K562 (cell line): Measurements from ENCODE around the gene PIK3CA.

Experiments
- CCAR2 ChIP-seq: fragments of 200-400 bp; formaldehyde crosslinking; IDR thresholded peaks from 2 replicates; pipeline ENCODE4 v1.6.1; 2017; ENCODE audit warnings: mild to moderate bottlenecking, low read depth, low read length
- HDAC2 ChIP-seq: fragments of 450-650 bp; IDR thresholded peaks from 2 replicates; pipeline ENCODE4 v1.6.1; 2016; ENCODE audit warnings: mild to moderate bottlenecking
- HIVEP1 ChIP-seq: fragments of 250-450 bp; sonication (Bioruptor Pico); IDR thresholded peaks from 2 replicates; pipeline ENCODE4 v1.4.0; 2020; ENCODE audit warnings: mild to moderate bottlenecking
- YY1 ChIP-seq, 3 experiments: IDR thresholded peaks; 2 replicates each; pipeline ENCODE4 v1.6.1; 2011; ENCODE audit warnings: low read length in 2 of 3, mild to moderate bottlenecking in 2 of 3, moderate library complexity in 2 of 3, borderline replicate concordance in 1 of 3, control low read depth in 1 of 3, low read depth in 1 of 3; ENCODE audit not compliant: insufficient read depth in 3 of 3, insufficient replicate concordance in 2 of 3, control insufficient read depth in 1 of 3, insufficient read length in 1 of 3; ENCODE audit errors: extremely low read depth in 1 of 3
- TF ChIP-seq, protein P1 (sequence below): fragments of 150-350 bp; IDR thresholded peaks from 2 replicates; pipeline ENCODE4 v1.6.1; 2014; ENCODE audit warnings: low read depth, mild to moderate bottlenecking, low read length, borderline replicate concordance
- TF ChIP-seq, protein P2 (sequence below): IDR thresholded peaks from 3 replicates; pipeline ENCODE4 v1.6.1; 2011; ENCODE audit warnings: borderline replicate concordance, mild to moderate bottlenecking; ENCODE audit not compliant: insufficient read length, insufficient read depth
- TF ChIP-seq, protein P3 (sequence below): fragments of 450-650 bp; IDR thresholded peaks from 2 replicates; pipeline ENCODE4 v1.7.0; 2016; ENCODE audit warnings: borderline replicate concordance

DNA sequence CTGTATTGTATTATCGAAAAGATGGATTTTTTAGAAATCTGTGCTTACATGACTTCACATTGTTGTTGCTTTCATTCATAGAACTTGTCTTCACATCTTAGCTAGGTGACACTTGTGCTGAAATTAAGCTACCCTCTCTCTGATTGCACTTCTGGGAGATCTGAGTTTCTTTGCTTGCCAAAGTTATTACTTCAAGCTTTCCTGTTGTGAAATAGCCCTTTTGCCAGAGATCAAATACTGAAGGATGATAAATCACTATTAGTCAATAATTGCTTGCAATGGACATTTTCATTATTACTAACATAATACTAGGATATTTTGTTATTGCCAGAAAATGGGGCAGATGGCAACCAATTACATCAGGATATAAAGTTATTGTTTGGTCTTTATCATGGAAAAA lies 34.7 kb downstream of the PIK3CA start:
- TF ChIP-seq, protein P1, sequence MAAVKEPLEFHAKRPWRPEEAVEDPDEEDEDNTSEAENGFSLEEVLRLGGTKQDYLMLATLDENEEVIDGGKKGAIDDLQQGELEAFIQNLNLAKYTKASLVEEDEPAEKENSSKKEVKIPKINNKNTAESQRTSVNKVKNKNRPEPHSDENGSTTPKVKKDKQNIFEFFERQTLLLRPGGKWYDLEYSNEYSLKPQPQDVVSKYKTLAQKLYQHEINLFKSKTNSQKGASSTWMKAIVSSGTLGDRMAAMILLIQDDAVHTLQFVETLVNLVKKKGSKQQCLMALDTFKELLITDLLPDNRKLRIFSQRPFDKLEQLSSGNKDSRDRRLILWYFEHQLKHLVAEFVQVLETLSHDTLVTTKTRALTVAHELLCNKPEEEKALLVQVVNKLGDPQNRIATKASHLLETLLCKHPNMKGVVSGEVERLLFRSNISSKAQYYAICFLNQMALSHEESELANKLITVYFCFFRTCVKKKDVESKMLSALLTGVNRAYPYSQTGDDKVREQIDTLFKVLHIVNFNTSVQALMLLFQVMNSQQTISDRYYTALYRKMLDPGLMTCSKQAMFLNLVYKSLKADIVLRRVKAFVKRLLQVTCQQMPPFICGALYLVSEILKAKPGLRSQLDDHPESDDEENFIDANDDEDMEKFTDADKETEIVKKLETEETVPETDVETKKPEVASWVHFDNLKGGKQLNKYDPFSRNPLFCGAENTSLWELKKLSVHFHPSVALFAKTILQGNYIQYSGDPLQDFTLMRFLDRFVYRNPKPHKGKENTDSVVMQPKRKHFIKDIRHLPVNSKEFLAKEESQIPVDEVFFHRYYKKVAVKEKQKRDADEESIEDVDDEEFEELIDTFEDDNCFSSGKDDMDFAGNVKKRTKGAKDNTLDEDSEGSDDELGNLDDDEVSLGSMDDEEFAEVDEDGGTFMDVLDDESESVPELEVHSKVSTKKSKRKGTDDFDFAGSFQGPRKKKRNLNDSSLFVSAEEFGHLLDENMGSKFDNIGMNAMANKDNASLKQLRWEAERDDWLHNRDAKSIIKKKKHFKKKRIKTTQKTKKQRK = no peak
- TF ChIP-seq CCAR2 (no peak), HDAC2 (no peak), HIVEP1 (CRISPR knock-in tag) (no peak), YY1 (IDR thresholded peaks at IDR 0.05; ENCODE audit: borderline replicate concordance in 1 of 3, control insufficient read depth in 1 of 3, extremely low read depth in 1 of 3, insufficient read depth in 3 of 3, insufficient read length in 1 of 3, insufficient replicate concordance in 2 of 3, low read depth in 1 of 3, low read length in 2 of 3) (no peak)
- TF ChIP-seq, protein P2, sequence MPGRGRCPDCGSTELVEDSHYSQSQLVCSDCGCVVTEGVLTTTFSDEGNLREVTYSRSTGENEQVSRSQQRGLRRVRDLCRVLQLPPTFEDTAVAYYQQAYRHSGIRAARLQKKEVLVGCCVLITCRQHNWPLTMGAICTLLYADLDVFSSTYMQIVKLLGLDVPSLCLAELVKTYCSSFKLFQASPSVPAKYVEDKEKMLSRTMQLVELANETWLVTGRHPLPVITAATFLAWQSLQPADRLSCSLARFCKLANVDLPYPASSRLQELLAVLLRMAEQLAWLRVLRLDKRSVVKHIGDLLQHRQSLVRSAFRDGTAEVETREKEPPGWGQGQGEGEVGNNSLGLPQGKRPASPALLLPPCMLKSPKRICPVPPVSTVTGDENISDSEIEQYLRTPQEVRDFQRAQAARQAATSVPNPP = no peak
- TF ChIP-seq, protein P3, sequence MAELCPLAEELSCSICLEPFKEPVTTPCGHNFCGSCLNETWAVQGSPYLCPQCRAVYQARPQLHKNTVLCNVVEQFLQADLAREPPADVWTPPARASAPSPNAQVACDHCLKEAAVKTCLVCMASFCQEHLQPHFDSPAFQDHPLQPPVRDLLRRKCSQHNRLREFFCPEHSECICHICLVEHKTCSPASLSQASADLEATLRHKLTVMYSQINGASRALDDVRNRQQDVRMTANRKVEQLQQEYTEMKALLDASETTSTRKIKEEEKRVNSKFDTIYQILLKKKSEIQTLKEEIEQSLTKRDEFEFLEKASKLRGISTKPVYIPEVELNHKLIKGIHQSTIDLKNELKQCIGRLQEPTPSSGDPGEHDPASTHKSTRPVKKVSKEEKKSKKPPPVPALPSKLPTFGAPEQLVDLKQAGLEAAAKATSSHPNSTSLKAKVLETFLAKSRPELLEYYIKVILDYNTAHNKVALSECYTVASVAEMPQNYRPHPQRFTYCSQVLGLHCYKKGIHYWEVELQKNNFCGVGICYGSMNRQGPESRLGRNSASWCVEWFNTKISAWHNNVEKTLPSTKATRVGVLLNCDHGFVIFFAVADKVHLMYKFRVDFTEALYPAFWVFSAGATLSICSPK = no peak
